ENCODE data around the gene MTARC2. TPM values are rescaled to one million over a fixed set of nuclear protein-coding genes. Genes with fewer than 3 reads are reported as not detected.
"Not testable (repeated sequence)": the region's sequence is repeated elsewhere in the genome, so short reads cannot be mapped to it uniquely, and the experiment has no call there.

Gene MTARC2
- polyA plus RNA-seq (ENCODE audit: insufficient read length in 4 of 4): 10 to 100 TPM; 12.5 to 53.1 (median 48.4) TPM

- DNase-seq (ENCODE audit: low read depth in 4 of 4, low spot score in 3 of 4): peak; percentile 66 to 77 (median 74)
These were observed at the start of gene MTARC2 for GRCh38 chr1:220748089-220748934. MTARC2 (plus strand) TSS chr1:220748322; CDS start chr1:220748532, 210 bp downstream.

GRCh38 chr1:220698607-220699016 lies 49.5 kb upstream of the MTARC2 start:
- no peak for DNase-seq (ENCODE audit: low read depth in 4 of 4, low spot score in 3 of 4)

- no peak for DNase-seq (ENCODE audit: low read depth in 4 of 4, low spot score in 3 of 4)
These were observed 49.1 kb upstream of the MTARC2 start for GRCh38 chr1:220699044-220699443.

- no peak for DNase-seq (ENCODE audit: low read depth in 4 of 4, low spot score in 3 of 4)
These were observed 47.5 kb upstream of the MTARC2 start for GRCh38 chr1:220700556-220701179.

- no peak for DNase-seq (ENCODE audit: low read depth in 4 of 4, low spot score in 3 of 4)
These were observed 46.1 kb upstream of the MTARC2 start for GRCh38 chr1:220701974-220702373.

GRCh38 chr1:220702733-220703270 lies 45.3 kb upstream of the MTARC2 start:
- no peak for DNase-seq (ENCODE audit: low read depth in 4 of 4, low spot score in 3 of 4)

- no peak for DNase-seq (ENCODE audit: low read depth in 4 of 4, low spot score in 3 of 4)
These were observed 44.8 kb upstream of the MTARC2 start for GRCh38 chr1:220703305-220703704.

GRCh38 chr1:220705782-220706181 lies 42.3 kb upstream of the MTARC2 start:
- DNase-seq (ENCODE audit: low read depth in 4 of 4, low spot score in 3 of 4): no peak

- no peak for DNase-seq (ENCODE audit: low read depth in 4 of 4, low spot score in 3 of 4)
These were observed 41.6 kb upstream of the MTARC2 start for GRCh38 chr1:220706480-220706879.

- DNase-seq (ENCODE audit: low read depth in 4 of 4, low spot score in 3 of 4): no peak
These were observed 41.0 kb upstream of the MTARC2 start for GRCh38 chr1:220707160-220707559.

- DNase-seq (ENCODE audit: low read depth in 4 of 4, low spot score in 3 of 4): no peak
These were observed 39.9 kb upstream of the MTARC2 start for GRCh38 chr1:220708244-220708643.

- no peak for DNase-seq (ENCODE audit: low read depth in 4 of 4, low spot score in 3 of 4)
These were observed 39.0 kb upstream of the MTARC2 start for GRCh38 chr1:220708936-220709801.

- DNase-seq (ENCODE audit: low read depth in 4 of 4, low spot score in 3 of 4): no peak
These were observed 37.8 kb upstream of the MTARC2 start for GRCh38 chr1:220710333-220710732.

- no peak for DNase-seq (ENCODE audit: low read depth in 4 of 4, low spot score in 3 of 4)
These were observed 36.9 kb upstream of the MTARC2 start for GRCh38 chr1:220711056-220711809.

- not testable (repeated sequence) for DNase-seq (ENCODE audit: low read depth in 4 of 4, low spot score in 3 of 4)
These were observed 32.1 kb upstream of the MTARC2 start for GRCh38 chr1:220715986-220716385.

GRCh38 chr1:220717800-220718640 lies 30.1 kb upstream of the MTARC2 start:
- no peak for DNase-seq (ENCODE audit: low read depth in 4 of 4, low spot score in 3 of 4)

GRCh38 chr1:220721266-220721665 lies 26.9 kb upstream of the MTARC2 start:
- DNase-seq (ENCODE audit: low read depth in 4 of 4, low spot score in 3 of 4): not testable (repeated sequence)

- no peak for DNase-seq (ENCODE audit: low read depth in 4 of 4, low spot score in 3 of 4)
These were observed 21.5 kb upstream of the MTARC2 start for GRCh38 chr1:220726634-220727033.

GRCh38 chr1:220727519-220727918 lies 20.6 kb upstream of the MTARC2 start:
- no peak for DNase-seq (ENCODE audit: low read depth in 4 of 4, low spot score in 3 of 4)
